ENCODE data around the gene YBX3.

The YBX3 gene

DNA sequence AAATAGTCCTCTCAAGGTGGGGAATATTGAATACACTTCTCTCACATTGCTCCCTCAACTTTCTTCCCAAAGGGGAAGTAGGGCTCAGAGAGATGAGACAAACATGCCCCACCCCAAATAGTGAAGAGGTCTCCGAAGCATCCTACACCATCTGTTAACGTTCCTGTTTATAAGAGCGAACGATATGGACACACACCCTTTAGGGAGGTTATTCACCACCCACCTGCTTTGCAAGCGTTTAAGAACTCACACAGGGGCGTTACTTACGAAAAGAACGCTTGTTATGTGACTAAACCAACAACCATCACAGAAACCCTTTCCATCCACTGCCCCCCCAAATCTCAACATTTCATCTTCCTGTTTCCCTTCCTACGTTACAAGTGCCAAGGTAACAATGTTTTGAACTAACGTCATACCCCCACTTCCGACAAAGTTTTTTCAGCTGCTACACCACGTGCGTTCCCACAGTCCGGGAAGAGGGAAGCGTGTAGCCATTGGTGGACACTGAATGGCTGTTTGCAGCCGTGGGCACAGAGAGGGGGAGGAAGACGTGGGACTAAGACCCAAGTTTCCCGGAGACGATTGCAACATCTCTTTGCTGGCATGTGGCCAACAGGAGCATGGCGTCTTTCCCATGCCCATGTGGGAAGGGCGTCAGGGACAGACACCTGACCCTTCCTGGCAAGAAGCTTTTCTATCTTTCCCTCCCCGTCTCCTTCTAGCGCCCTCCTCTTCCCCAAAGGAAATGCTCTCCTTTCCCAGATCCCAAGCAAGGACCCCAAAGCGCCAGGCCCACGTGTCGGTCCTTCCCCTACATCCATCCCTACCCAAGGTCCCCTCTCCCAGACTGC is 1.2 kb downstream of the YBX3 start:
- Histone ChIP-seq H3K4me1 (ENCODE audit: control insufficient read depth, insufficient read depth, low read length) (peaks cover 55% of the 10 kb centered on the region), H3K9me3 (replicated peaks; ENCODE audit: low read length) (no peaks in the 10 kb centered on the region), H3K4me3 (ENCODE audit: low read length) (peak overlapping the region; percentile 85), H3K27me3 (ENCODE audit: control insufficient read depth, insufficient read depth, low read length) (no peaks in the 10 kb centered on the region), H3K4me2 (ENCODE audit: low read length) (peak overlapping the region; percentile 85), H3K36me3 (ENCODE audit: insufficient read depth, low read length) (no peaks in the 10 kb centered on the region), H3K9ac (ENCODE audit: low read depth, low read length) (peak overlapping the region; percentile 97)

DNA sequence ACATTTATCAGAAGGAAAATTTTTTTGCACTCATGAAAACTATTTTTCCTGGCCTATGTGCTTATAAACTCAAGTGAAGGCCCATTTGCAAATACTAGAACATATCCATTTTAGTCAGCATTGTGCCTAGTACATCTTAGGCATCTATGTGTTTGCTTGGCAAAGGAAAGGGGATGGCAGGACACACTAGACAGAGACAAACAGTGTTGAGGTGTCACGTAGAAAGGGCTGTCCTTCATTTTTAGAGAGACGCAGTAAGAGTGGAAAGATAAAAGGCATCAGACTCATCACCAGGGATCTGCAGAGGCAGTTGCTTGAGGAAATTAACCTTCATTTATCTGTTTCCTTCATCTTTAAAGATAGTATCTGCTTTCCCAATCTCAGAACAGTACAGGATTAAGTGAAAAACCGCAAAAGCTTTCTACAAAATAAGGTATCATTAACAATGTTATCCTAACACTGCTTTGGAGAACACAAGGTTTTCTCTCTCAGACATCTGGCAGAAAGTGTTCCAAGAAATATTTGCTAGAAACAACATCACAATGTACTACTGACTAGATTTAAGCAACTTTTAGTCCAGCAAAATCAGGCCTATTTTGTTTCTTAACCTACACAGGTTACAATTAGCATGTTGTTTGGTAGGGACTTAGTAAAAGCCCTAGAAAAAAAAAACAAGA is 2.0 kb downstream of the YBX3 start:
- no peaks in the 10 kb centered on the region for H3K36me3 ChIP-seq (ENCODE audit: insufficient read depth, low read length)
- H3K4me1 ChIP-seq (ENCODE audit: control insufficient read depth, insufficient read depth, low read length): peaks cover 61% of the 10 kb centered on the region
- peak overlapping the region; percentile 85 for H3K4me3 ChIP-seq (ENCODE audit: low read length)
- no peaks in the 10 kb centered on the region for H3K9me3 ChIP-seq (replicated peaks; ENCODE audit: low read length)
- no peaks in the 10 kb centered on the region for H3K27me3 ChIP-seq (ENCODE audit: control insufficient read depth, insufficient read depth, low read length)
- peak overlapping the region; percentile 85 for H3K4me2 ChIP-seq (ENCODE audit: low read length)
- peak overlapping the region; percentile 97 for H3K9ac ChIP-seq (ENCODE audit: low read depth, low read length)

DNA sequence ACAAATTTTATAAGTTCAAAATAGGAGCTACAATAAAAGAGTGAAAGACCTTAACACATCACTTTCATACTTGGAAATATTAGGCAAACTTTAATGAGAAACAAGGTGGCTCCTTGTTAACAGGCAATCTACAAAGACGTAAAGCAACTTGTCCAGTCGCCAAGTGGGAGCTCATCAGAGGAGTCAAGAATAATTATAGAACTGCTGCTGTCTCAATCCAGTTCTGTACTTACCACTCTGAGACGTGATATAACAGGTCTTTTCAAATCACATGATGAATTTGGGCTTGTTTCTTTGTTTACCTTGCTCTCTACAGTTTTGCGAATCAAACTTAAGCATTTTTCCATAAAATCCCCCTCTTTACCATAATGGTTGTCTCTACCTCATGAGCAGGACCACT is 3.6 kb downstream of the YBX3 start:
- Histone ChIP-seq H3K4me3 (ENCODE audit: low read length) (peak overlapping the region; percentile 29), H3K4me2 (ENCODE audit: low read length) (peak overlapping the region; percentile 85), H3K4me1 (ENCODE audit: control insufficient read depth, insufficient read depth, low read length) (peaks cover 65% of the 10 kb centered on the region), H3K27me3 (ENCODE audit: control insufficient read depth, insufficient read depth, low read length) (no peaks in the 10 kb centered on the region), H3K36me3 (ENCODE audit: insufficient read depth, low read length) (peaks cover 5% of the 10 kb centered on the region), H3K9ac (ENCODE audit: low read depth, low read length) (no peak overlapping the region), H3K9me3 (replicated peaks; ENCODE audit: low read length) (no peaks in the 10 kb centered on the region)

DNA sequence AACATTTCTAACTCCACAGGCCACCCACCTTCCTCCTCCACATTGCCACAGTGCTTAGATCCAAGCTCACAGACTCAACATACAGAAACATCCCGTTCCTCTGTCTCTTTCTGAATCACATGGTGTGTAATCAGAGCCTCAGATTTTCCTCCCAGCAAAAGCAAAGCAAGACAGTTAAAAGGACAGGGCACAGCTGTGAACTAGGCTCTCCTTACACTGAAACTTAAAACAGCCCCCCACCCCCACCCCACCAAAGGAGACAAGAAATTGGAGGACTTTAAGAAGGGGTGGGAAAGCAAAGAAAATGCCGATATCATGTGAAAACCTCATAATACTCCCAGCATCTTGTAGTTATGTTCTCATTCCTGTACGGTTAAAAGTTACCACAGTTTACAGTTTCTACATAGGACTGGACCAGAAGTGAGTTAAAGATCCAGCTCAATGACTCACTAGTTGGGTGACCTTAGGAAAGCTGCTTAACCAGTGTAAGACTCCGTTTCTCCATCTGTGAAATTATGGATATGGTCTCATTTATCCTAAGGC is 4.8 kb downstream of the YBX3 start:
- peaks cover 17% of the 10 kb centered on the region for H3K36me3 ChIP-seq (ENCODE audit: insufficient read depth, low read length)
- no peaks in the 10 kb centered on the region for H3K9me3 ChIP-seq (replicated peaks; ENCODE audit: low read length)
- peak overlapping the region; percentile 58 for H3K4me3 ChIP-seq (ENCODE audit: low read length)
- peaks cover 57% of the 10 kb centered on the region for H3K4me1 ChIP-seq (ENCODE audit: control insufficient read depth, insufficient read depth, low read length)
- H3K27me3 ChIP-seq (ENCODE audit: control insufficient read depth, insufficient read depth, low read length): no peaks in the 10 kb centered on the region
- H3K4me2 ChIP-seq (ENCODE audit: low read length): peak overlapping the region; percentile 85
- H3K9ac ChIP-seq (ENCODE audit: low read depth, low read length): peak overlapping the region; percentile 68

DNA sequence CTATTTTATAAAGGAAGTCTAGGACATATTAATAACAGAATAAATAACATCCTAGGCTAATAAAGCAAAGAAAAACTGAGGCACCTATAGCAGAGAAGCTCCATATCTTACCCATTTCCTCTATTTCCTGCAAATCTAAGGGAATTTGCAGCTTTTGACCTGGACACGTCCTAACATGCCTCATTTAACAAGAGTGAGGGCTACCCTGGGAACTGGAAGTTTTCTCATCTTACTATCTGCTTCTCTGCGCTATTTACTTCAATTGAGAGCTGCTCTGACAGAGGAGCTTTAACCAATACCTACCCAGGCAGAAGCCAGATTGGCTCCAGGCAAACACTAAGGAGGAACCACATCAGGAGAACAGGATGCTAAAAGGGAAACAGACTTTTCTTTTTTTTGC is 5.7 kb downstream of the YBX3 start:
- Histone ChIP-seq H3K4me3 (ENCODE audit: low read length) (peak overlapping the region; percentile 58), H3K9ac (ENCODE audit: low read depth, low read length) (peak overlapping the region; percentile 68), H3K9me3 (replicated peaks; ENCODE audit: low read length) (no peaks in the 10 kb centered on the region), H3K27me3 (ENCODE audit: control insufficient read depth, insufficient read depth, low read length) (no peaks in the 10 kb centered on the region), H3K36me3 (ENCODE audit: insufficient read depth, low read length) (peaks cover 26% of the 10 kb centered on the region), H3K4me2 (ENCODE audit: low read length) (peak overlapping the region; percentile 85), H3K4me1 (ENCODE audit: control insufficient read depth, insufficient read depth, low read length) (peaks cover 57% of the 10 kb centered on the region)

DNA sequence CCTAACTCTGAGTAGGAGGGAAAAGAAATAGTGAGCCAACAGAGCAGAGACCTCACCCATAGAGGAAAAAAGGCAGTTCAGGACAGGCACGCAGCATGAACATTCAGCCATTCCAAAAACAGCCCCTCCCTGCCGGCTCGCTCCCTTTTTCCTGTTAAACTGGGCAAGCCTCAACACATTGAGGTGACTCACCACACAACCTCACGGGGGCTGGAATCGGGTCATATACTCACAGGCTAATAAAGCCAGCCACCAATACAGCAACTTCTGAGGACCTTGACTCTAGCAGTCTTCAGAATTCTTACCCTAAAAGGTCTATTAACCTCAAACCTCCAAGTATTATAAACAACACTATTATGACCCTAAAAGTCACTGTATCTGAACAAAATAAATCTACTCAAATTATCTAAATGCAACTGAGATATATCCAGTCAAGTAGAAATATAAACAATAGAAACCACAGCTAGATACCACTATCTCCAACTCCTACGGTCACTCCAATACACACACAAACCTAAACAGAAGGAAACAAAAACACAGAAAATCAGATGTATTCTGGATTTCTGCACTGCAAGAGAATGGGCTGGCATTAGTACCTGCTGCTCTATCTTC is 6.3 kb downstream of the YBX3 start:
- Histone ChIP-seq H3K9me3 (replicated peaks; ENCODE audit: low read length) (no peaks in the 10 kb centered on the region), H3K4me1 (ENCODE audit: control insufficient read depth, insufficient read depth, low read length) (peaks cover 57% of the 10 kb centered on the region), H3K9ac (ENCODE audit: low read depth, low read length) (peak overlapping the region; percentile 68), H3K4me3 (ENCODE audit: low read length) (peak overlapping the region; percentile 58), H3K4me2 (ENCODE audit: low read length) (peak overlapping the region; percentile 85), H3K27me3 (ENCODE audit: control insufficient read depth, insufficient read depth, low read length) (no peaks in the 10 kb centered on the region), H3K36me3 (ENCODE audit: insufficient read depth, low read length) (peaks cover 32% of the 10 kb centered on the region)

DNA sequence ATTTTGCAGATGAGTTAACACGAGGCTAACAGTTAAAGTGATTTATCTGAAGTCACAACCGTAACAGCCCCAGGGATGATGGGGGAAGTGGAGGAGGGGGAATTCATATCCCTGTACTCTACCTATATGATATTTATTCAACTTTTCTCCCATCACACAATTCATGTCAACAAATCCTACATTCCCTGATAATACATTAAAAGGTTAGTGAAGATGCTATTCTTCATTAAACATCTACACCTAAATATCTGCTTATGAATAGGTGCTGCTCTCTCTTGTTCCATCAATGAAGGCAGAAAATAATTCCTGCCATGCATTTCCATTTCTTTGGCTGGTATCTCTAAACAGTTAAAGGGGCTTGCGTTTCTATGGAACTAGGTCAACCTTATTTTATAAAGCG is 6.8 kb downstream of the YBX3 start:
- peak overlapping the region; percentile 85 for H3K4me2 ChIP-seq (ENCODE audit: low read length)
- peak overlapping the region; percentile 68 for H3K9ac ChIP-seq (ENCODE audit: low read depth, low read length)
- peaks cover 55% of the 10 kb centered on the region for H3K4me1 ChIP-seq (ENCODE audit: control insufficient read depth, insufficient read depth, low read length)
- H3K27me3 ChIP-seq (ENCODE audit: control insufficient read depth, insufficient read depth, low read length): no peaks in the 10 kb centered on the region
- H3K4me3 ChIP-seq (ENCODE audit: low read length): peak overlapping the region; percentile 41
- H3K36me3 ChIP-seq (ENCODE audit: insufficient read depth, low read length): peaks cover 37% of the 10 kb centered on the region
- H3K9me3 ChIP-seq (replicated peaks; ENCODE audit: low read length): no peaks in the 10 kb centered on the region

DNA sequence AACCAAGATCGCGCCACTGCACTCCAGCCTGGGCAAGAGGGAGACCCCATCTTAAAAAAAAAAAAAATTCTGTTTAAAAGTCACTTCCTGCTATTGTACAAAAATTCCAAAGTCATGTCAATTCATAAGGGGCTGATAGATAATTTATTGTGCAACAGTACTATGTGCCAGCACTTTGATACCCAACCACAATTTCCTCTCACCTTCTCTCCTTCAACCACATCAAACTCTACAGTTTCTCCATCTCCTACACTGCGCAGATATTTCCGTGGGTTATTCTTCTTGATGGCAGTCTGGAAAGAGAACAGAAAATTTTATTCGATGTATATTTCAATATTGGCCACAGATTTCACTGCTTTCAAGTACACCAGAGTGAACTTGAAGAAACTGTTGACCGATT is 7.6 kb downstream of the YBX3 start:
- Histone ChIP-seq H3K9me3 (replicated peaks; ENCODE audit: low read length) (no peaks in the 10 kb centered on the region), H3K36me3 (ENCODE audit: insufficient read depth, low read length) (peaks cover 42% of the 10 kb centered on the region), H3K9ac (ENCODE audit: low read depth, low read length) (no peak overlapping the region), H3K27me3 (ENCODE audit: control insufficient read depth, insufficient read depth, low read length) (no peaks in the 10 kb centered on the region), H3K4me1 (ENCODE audit: control insufficient read depth, insufficient read depth, low read length) (peaks cover 47% of the 10 kb centered on the region), H3K4me2 (ENCODE audit: low read length) (no peak overlapping the region), H3K4me3 (ENCODE audit: low read length) (no peak overlapping the region)

DNA sequence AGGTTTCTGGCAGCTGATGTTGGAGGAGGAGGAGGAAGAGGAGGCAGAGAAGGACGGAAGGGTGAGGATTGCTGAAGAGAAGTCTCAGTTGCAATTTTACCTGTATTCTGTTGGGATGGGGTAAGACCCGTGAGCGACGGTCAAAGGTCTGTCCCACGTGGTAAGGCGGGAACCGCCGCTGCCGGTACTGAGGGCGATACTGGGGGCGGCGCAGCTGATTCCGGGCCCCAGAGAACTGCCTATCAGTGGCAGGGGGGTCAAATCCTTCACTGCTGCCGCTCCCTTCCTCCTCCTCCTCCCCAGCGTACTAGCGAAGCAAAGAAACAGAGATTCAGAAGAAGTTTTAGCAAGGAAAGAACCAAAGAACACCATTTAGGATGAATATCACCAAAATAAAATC is 13.3 kb downstream of the YBX3 start:
- Histone ChIP-seq H3K4me3 (ENCODE audit: low read length) (no peak overlapping the region), H3K27me3 (ENCODE audit: control insufficient read depth, insufficient read depth, low read length) (no peaks in the 10 kb centered on the region), H3K4me2 (ENCODE audit: low read length) (no peak overlapping the region), H3K4me1 (ENCODE audit: control insufficient read depth, insufficient read depth, low read length) (no peaks in the 10 kb centered on the region), H3K9ac (ENCODE audit: low read depth, low read length) (no peak overlapping the region), H3K36me3 (ENCODE audit: insufficient read depth, low read length) (peaks cover 89% of the 10 kb centered on the region), H3K9me3 (replicated peaks; ENCODE audit: low read length) (no peaks in the 10 kb centered on the region)

DNA sequence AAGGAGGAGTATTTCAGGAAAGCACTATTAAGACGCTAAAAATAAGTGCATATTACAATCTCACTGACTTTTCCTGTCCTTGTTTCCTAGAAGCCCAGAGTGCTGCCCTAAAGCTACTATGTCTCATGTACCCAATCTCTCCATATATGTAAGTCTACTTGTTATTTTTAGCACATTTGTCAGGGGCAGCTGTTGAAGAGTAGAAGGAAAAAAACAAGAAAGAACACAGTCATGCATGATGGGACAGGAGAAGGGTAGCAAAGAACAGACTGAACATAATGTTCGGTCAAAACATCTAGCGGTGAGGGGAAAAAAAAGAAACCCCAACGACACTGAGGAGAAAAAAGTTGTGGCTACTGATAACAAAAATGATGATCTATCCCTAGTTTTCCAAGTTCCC is 14.3 kb downstream of the YBX3 start:
- H3K4me1 ChIP-seq (ENCODE audit: control insufficient read depth, insufficient read depth, low read length): no peaks in the 10 kb centered on the region
- H3K9ac ChIP-seq (ENCODE audit: low read depth, low read length): no peak overlapping the region
- no peaks in the 10 kb centered on the region for H3K9me3 ChIP-seq (replicated peaks; ENCODE audit: low read length)
- H3K27me3 ChIP-seq (ENCODE audit: control insufficient read depth, insufficient read depth, low read length): no peaks in the 10 kb centered on the region
- H3K4me2 ChIP-seq (ENCODE audit: low read length): no peak overlapping the region
- H3K36me3 ChIP-seq (ENCODE audit: insufficient read depth, low read length): peaks cover 89% of the 10 kb centered on the region
- H3K4me3 ChIP-seq (ENCODE audit: low read length): no peak overlapping the region

DNA sequence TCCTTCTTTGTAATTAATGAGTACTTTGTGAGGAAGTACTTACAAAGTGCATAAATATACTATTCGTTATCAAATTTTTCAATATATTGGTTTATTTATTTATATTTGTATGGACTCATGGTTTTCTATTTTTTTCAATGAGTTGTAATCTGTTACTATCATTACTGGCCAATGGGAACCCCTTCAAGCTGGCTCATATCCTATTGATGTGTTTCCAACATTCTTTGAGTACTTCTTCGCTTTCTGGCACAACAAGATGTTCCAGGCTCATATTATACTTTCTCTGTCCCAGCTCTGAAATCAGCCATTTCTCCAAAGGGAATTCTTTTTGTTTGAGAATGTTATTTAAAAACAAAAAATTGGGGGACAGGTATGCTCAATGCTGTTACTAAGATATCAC is 17.5 kb downstream of the YBX3 start:
- Histone ChIP-seq H3K4me3 (ENCODE audit: low read length) (no peak overlapping the region), H3K27me3 (ENCODE audit: control insufficient read depth, insufficient read depth, low read length) (no peaks in the 10 kb centered on the region), H3K36me3 (ENCODE audit: insufficient read depth, low read length) (peaks cover 82% of the 10 kb centered on the region), H3K4me2 (ENCODE audit: low read length) (no peak overlapping the region), H3K4me1 (ENCODE audit: control insufficient read depth, insufficient read depth, low read length) (no peaks in the 10 kb centered on the region), H3K9ac (ENCODE audit: low read depth, low read length) (no peak overlapping the region), H3K9me3 (replicated peaks; ENCODE audit: low read length) (no peaks in the 10 kb centered on the region)

All from skeletal muscle satellite cell (primary cell).